PFSK-1 (cell line): ENCODE measurements around the gene VWA5B2.

Source experiments
- FOXP2 ChIP-seq: optimal IDR thresholded peaks from 2 replicates; pipeline ENCODE3; 2011; ENCODE audit warnings: borderline replicate concordance, control low read depth, inconsistent platforms; ENCODE audit not compliant: insufficient read depth; ENCODE audit errors: extremely low read length, extremely low read depth
- TAF1 ChIP-seq: IDR thresholded peaks from 2 replicates; pipeline ENCODE4 v1.6.1; 2012; ENCODE audit warnings: low read length, control low read depth, borderline replicate concordance; ENCODE audit not compliant: insufficient read depth

DNA sequence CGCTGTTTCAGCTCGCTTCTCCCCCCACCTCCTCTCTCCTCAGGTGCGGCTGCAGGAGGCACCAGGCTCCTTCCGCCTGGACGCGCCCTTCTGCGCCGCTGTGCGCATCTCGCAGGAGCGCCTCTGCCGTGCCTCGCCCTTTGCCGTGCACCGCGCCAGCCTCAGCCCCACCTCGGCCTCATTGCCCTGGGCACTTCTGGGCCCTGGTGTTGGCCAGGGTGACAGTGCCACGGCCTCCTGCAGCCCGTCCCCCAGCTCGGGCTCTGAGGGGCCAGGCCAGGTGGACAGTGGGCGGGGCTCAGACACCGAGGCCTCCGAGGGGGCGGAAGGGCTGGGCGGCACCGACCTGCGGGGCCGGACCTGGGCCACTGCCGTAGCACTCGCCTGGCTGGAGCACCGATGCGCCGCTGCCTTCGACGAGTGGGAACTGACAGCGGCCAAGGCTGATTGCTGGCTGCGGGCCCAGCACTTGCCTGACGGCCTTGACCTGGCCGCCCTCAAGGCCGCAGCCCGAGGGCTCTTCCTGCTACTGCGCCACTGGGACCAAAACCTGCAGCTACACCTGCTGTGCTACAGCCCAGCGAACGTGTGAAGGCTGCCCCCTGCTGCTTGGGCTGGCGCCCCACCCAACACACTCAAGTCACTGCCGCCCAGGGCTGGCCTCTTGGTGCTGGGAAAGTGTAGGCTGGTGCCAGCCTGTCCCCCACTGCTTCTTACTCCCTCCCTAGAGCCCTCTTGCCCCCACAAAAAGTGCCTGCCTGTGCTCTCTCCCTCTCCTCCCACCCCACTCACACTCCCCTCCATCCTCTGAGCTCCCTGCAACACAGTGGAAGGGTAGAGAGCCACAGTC, 12.3 kb downstream of the VWA5B2 start:
- TF ChIP-seq TAF1 = no peak
- no peak for TF ChIP-seq FOXP2
